NCI-H446 (cell line): Measurements from ENCODE around the gene RAB2B.

Source experiments
- DNase-seq, 2 experiments: peaks; one replicate each; lab custom pipeline; 2025; lab: John Stamatoyannopoulos, UW

RAB2B gene

GRCh38 chr14:21476925-21477681 is at the start of gene RAB2B, which contains the start of gene TOX4:
Gene RAB2B (minus strand): TSS chr14:21476959. CDS start chr14:21476872, 87 bp downstream.
Gene TOX4 (plus strand): TSS chr14:21477195. CDS start chr14:21477279, 84 bp downstream.
- peak; percentile 99 for DNase-seq

- DNase-seq, result peak; percentile 30 to 82
Observed at GRCh38 chr14:21525962-21526671, 49.4 kb upstream of the RAB2B start, which contains the start of gene SALL2. Gene SALL2 (minus strand): TSS chr14:21526346. CDS start chr14:21526127, 219 bp downstream.

- DNase-seq, result no peak
Observed at GRCh38 chr14:21525571-21525961, 48.8 kb upstream of the RAB2B start.

GRCh38 chr14:21524575-21525490 is 48.1 kb upstream of the RAB2B start:
- no peak for DNase-seq

- DNase-seq, result no peak
Observed at GRCh38 chr14:21523203-21523602, 46.4 kb upstream of the RAB2B start.

- no peak for DNase-seq
Observed at GRCh38 chr14:21521501-21521900, 44.7 kb upstream of the RAB2B start.

- DNase-seq, result no peak
Observed at GRCh38 chr14:21520767-21521166, 44.0 kb upstream of the RAB2B start.

GRCh38 chr14:21518725-21519124 is 42.0 kb upstream of the RAB2B start:
- DNase-seq, result no peak

- no peak for DNase-seq
Observed at GRCh38 chr14:21514341-21514740, 37.6 kb upstream of the RAB2B start.

- peak; percentile 96 to 99 for DNase-seq
Observed at GRCh38 chr14:21510735-21511657, 34.2 kb upstream of the RAB2B start, which contains the start of gene METTL3. Gene METTL3 (minus strand): TSS chr14:21511340. CDS start chr14:21511223, 117 bp downstream.

- no peak for DNase-seq
Observed at GRCh38 chr14:21509432-21510143, 32.8 kb upstream of the RAB2B start.

- DNase-seq, result no peak
Observed at GRCh38 chr14:21506557-21506956, 29.8 kb upstream of the RAB2B start.

GRCh38 chr14:21505012-21505553 is 28.3 kb upstream of the RAB2B start:
- DNase-seq, result no peak

GRCh38 chr14:21503376-21503775 is 26.6 kb upstream of the RAB2B start:
- DNase-seq, result no peak

GRCh38 chr14:21501568-21501967 is 24.8 kb upstream of the RAB2B start:
- DNase-seq, result no peak

GRCh38 chr14:21498540-21499526 is 22.1 kb upstream of the RAB2B start:
- peak; percentile 45 to 68 for DNase-seq

GRCh38 chr14:21496453-21496852 is 19.7 kb upstream of the RAB2B start:
- DNase-seq, result no peak

- no peak for DNase-seq
Observed at GRCh38 chr14:21494902-21495762, 18.4 kb upstream of the RAB2B start.
